GM12874 (cell line): Measurements from ENCODE around the gene CCDC71.

Source experiments
- CTCF ChIP-seq: IDR thresholded peaks from 2 replicates; pipeline ENCODE4 v1.5.1; 2011; ENCODE audit warnings: low read depth, mild to moderate bottlenecking, control low read depth, low read length, moderate library complexity; ENCODE audit not compliant: insufficient read depth

The CCDC71 gene

GRCh38 chr3:49134471-49135265, 31.5 kb downstream of the CCDC71 start:
- TF ChIP-seq CTCF, result no peak

GRCh38 chr3:49133226-49133951, 32.7 kb downstream of the CCDC71 start:
- TF ChIP-seq CTCF, result no peak

GRCh38 chr3:49132437-49133225, 33.5 kb downstream of the CCDC71 start, which contains the start of gene LAMB2:
Gene LAMB2 (minus strand): TSS chr3:49133050. CDS start chr3:49132867, 183 bp downstream.
- no peak for TF ChIP-seq CTCF

- no peak for TF ChIP-seq CTCF
Measured at GRCh38 chr3:49132073-49132436, 34.1 kb downstream of the CCDC71 start.

- TF ChIP-seq CTCF, result no peak
Measured at GRCh38 chr3:49131576-49131975, 34.6 kb downstream of the CCDC71 start.

GRCh38 chr3:49131040-49131439, 35.1 kb downstream of the CCDC71 start:
- no peak for TF ChIP-seq CTCF

GRCh38 chr3:49124991-49125670, 41.0 kb downstream of the CCDC71 start:
- peak; percentile 39 for TF ChIP-seq CTCF
